Fibroblast of lung (primary cell): ENCODE data around the gene DUS4L. TPM values are rescaled to one million over a fixed set of nuclear protein-coding genes. Genes with fewer than 3 reads are reported as not detected.
A peak's percentile ranks its signal among the peaks of the same experiment; 100 is the strongest.

Source experiments
- DNase-seq, 2 donors: peaks; one replicate each; pipeline versions ENCODE4 v3.0.0 to v3.0.0-alpha.2; 2010; ENCODE audit warnings: low read depth in 2 of 2
- H2AFZ ChIP-seq: 2 replicates; pipeline ENCODE4 v1.5.1; 2012; ENCODE audit warnings: low read length, control low read depth, inconsistent platforms
- H3K27ac ChIP-seq: 2 replicates; pipeline ENCODE4 v1.5.1; 2011; ENCODE audit warnings: low read length, control low read depth; ENCODE audit not compliant: insufficient read depth
- H3K27me3 ChIP-seq: 2 replicates; pipeline ENCODE4 v1.5.1; 2011; ENCODE audit warnings: mild to moderate bottlenecking, low read length; ENCODE audit not compliant: control insufficient read depth, insufficient read depth
- H3K36me3 ChIP-seq: 2 replicates; pipeline ENCODE4 v1.5.1; 2011; ENCODE audit warnings: low read length; ENCODE audit not compliant: control insufficient read depth, insufficient read depth
- H3K4me1 ChIP-seq: 2 replicates; pipeline ENCODE4 v1.5.1; 2011; ENCODE audit warnings: low read length; ENCODE audit not compliant: control insufficient read depth, insufficient read depth; ENCODE audit errors: extremely low read depth
- H3K4me2 ChIP-seq: 2 replicates; pipeline ENCODE4 v1.5.1; 2011; ENCODE audit warnings: low read length, control low read depth; ENCODE audit not compliant: insufficient read depth; ENCODE audit errors: extremely low read depth
- H3K4me3 ChIP-seq, 4 experiments: fragments of 200-600 bp in 1 of 4; sonication (generic) in 1 of 4; replicated peaks in 1 of 4; 2 replicates each; pipeline ENCODE4 v1.5.1; 2011 to 2016; ENCODE audit warnings: low read length in 4 of 4, low read depth in 3 of 4, mild to moderate bottlenecking in 3 of 4, control low read depth in 2 of 4, inconsistent platforms in 1 of 4, mixed read lengths in 1 of 4; ENCODE audit not compliant: insufficient read depth in 1 of 4; ENCODE audit errors: control extremely low read depth in 1 of 4
- H3K79me2 ChIP-seq: 2 replicates; pipeline ENCODE4 v1.5.1; 2012; ENCODE audit warnings: mild to moderate bottlenecking, low read length, inconsistent platforms; ENCODE audit not compliant: control insufficient read depth, insufficient read depth
- H3K9ac ChIP-seq: 2 replicates; pipeline ENCODE4 v1.5.1; 2011; ENCODE audit warnings: mild to moderate bottlenecking, low read length, control low read depth; ENCODE audit not compliant: insufficient read depth
- H3K9me3 ChIP-seq: 2 replicates; pipeline ENCODE4 v1.5.1; 2012; ENCODE audit warnings: low read depth, low read length; ENCODE audit not compliant: control insufficient read depth, insufficient read depth
- H4K20me1 ChIP-seq: 2 replicates; pipeline ENCODE4 v1.5.1; 2011; ENCODE audit warnings: low read length; ENCODE audit not compliant: control insufficient read depth, insufficient read depth; ENCODE audit errors: extremely low read depth
- EZH2 ChIP-seq: IDR thresholded peaks from 2 replicates; pipeline ENCODE4 v1.5.1; 2012; ENCODE audit warnings: low read length, control low read depth, mild to moderate bottlenecking; ENCODE audit errors: missing control alignments
- polyA plus RNA-seq, 2 donors: library from polyadenylated mRNA; depleted of rRNA in 1 of 2; stranded (reverse) in 1 of 2; unstranded in 1 of 2; fragments of >200 nt; gene quantifications; 2 replicates each; pipeline ENCODE4 v1.2.1, GENCODE V29; 2011 to 2012; ENCODE audit warnings: missing spikeins in 1 of 2
- total RNA-seq: library from RNA; depleted of rRNA; stranded (reverse); fragments of >200 nt; gene quantifications from 2 replicates; pipeline ENCODE4 v1.2.1, GENCODE V29; 2014
- TF ChIP-seq, protein P1 (sequence below), 2 donors: IDR thresholded peaks in 1 of 2; conservative IDR thresholded peaks in 1 of 2; 1 replicate in 1 of 2; 2 replicates in 1 of 2; pipeline ENCODE4 v1.5.1; 2011 to 2012; ENCODE audit warnings: low read length in 2 of 2, control low read depth in 1 of 2, inconsistent platforms in 1 of 2, low read depth in 1 of 2, mild to moderate bottlenecking in 1 of 2

DUS4L gene
- total and polyA plus RNA-seq, 2 donors (not counting 1 experiment from before 2014, with no cell fraction given), result 5.5 to 8.8 TPM

DNA sequence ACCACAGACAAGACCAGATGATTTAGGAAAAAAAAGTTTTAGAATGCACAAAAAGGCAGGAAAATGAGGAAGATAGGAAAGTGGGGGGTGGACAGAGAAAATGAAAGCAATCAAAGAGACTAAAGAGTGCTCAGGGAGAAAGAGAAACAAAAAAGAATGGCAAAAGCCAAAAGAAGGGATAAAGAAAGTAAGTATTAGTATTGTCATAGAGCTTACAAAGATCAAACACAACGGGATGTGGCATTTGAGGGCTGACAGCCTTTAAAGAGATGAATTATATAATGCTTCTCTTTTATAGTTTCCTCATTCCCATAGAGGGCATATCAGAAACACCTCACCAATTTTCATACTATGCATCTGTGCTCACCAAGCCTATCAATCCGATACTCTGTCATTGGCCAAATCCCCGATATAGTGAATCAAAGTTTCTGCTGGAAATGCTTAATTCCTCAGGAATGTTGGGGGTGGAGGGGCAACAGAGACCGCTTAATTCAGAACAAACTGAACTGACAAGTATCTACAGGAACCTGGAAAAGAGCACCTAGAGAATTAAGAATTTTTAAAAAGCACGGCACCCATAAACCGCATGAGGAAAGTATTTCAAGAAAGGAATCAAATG is 2.8 kb upstream of the DUS4L start:
- no peaks in the 10 kb centered on the region for H3K27me3 ChIP-seq
- no peaks in the 10 kb centered on the region for H3K9me3 ChIP-seq
- H3K9ac ChIP-seq, result no peak overlapping the region
- no peaks in the 10 kb centered on the region for H3K36me3 ChIP-seq
- H3K27ac ChIP-seq, result no peak overlapping the region
- peak in 1 of 2 donors; percentile 58 for DNase-seq
- H3K79me2 ChIP-seq, result peaks cover 8% of the 10 kb centered on the region
- H4K20me1 ChIP-seq, result no peaks in the 10 kb centered on the region
- H3K4me2 ChIP-seq, result no peak overlapping the region
- peaks cover 8% of the 10 kb centered on the region for H3K4me1 ChIP-seq
- no peak overlapping the region for H3K4me3 ChIP-seq
- H2AFZ ChIP-seq, result no peak overlapping the region
- TF ChIP-seq EZH2, result no peak
- TF ChIP-seq, protein P1, sequence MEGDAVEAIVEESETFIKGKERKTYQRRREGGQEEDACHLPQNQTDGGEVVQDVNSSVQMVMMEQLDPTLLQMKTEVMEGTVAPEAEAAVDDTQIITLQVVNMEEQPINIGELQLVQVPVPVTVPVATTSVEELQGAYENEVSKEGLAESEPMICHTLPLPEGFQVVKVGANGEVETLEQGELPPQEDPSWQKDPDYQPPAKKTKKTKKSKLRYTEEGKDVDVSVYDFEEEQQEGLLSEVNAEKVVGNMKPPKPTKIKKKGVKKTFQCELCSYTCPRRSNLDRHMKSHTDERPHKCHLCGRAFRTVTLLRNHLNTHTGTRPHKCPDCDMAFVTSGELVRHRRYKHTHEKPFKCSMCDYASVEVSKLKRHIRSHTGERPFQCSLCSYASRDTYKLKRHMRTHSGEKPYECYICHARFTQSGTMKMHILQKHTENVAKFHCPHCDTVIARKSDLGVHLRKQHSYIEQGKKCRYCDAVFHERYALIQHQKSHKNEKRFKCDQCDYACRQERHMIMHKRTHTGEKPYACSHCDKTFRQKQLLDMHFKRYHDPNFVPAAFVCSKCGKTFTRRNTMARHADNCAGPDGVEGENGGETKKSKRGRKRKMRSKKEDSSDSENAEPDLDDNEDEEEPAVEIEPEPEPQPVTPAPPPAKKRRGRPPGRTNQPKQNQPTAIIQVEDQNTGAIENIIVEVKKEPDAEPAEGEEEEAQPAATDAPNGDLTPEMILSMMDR (conservative IDR thresholded peaks at IDR 0.05 in 1 of 2, IDR thresholded peaks at IDR 0.05 in 1 of 2; ENCODE audit: low read depth in 1 of 2, low read length in 2 of 2), result no peak

DNA sequence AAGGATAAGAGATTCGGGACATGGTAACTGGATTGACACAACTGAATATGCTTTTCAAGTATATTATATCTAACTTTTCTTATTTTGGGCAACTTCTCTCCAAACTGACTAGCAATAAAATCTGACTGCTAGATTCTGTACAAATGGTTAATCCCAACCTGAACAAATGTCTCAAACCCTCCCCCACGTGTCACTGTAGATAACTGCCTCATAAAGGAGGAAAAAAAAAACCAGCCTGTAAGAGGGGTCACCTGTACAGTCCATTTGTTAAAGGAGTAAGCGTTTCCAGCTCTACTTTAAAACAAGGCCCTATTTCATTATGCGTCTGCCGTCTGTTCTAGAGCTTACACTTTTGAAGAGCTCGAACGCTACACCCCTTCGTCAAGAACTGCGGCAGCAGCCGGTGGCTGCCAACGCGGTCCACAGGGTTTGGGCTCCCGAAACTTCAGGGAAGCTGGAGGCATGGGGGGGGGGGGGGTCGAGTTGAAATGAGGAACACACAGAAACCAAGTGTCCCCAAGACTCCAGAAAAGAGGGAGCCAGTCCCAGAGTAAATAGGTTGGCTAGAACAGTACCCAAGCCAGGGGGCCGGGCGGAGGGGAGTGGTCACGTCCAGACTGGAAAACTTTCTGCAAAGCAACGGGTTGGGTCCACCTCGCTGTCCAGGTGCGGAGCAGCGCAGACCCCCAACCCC is 543 bp upstream of the DUS4L start:
- Histone ChIP-seq H3K4me2 (peak overlapping the region; percentile 93), H3K4me1 (peaks cover 8% of the 10 kb centered on the region), H3K36me3 (no peaks in the 10 kb centered on the region), H3K4me3 (peak overlapping the region; percentile 83 to 99 (median 91)), H3K9ac (peak overlapping the region; percentile 96), H3K27ac (peak overlapping the region; percentile 95), H4K20me1 (no peaks in the 10 kb centered on the region), H3K79me2 (peaks cover 8% of the 10 kb centered on the region), H3K27me3 (no peaks in the 10 kb centered on the region), H2AFZ (peak overlapping the region; percentile 100), H3K9me3 (no peaks in the 10 kb centered on the region)
- TF ChIP-seq, protein P1 (conservative IDR thresholded peaks at IDR 0.05 in 1 of 2, IDR thresholded peaks at IDR 0.05 in 1 of 2; ENCODE audit: low read depth in 1 of 2, low read length in 2 of 2), result no peak
- TF ChIP-seq EZH2, result no peak
- no peak for DNase-seq

DNA sequence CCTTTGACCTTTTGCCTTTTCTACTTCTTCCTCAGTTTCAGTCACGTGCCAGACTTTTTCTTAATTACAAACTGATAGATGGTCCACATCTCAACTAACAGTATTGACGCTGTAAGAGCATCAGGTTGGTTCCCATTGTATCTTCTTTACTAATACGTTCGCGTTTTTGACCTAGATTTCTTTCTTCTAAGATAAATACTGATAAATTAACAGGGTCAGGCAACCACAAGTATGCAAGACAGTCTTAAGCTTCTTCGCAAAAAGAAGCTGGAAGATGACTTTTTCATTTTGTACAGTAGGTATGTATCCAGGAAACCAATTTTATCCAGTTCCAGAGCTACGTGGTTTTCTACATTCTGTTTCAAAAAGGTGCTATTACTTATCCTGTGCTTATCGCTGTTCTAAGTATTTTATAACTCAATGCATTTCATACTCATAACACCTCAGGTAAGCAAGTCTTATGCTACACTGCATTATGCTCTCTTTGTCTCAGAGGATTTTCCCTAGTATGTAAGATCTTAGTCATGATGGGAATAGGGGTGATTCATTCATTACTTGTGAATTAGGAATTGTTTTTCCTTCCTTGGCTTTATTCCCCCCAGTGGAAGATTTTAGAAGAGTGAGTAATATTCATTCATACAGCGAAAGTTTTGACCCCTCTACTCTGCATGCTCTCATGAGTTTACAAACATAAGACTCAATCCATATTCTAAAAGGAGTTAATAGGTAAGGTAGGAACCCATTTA is 955 bp downstream of the DUS4L start:
- TF ChIP-seq, protein P1 (conservative IDR thresholded peaks at IDR 0.05 in 1 of 2, IDR thresholded peaks at IDR 0.05 in 1 of 2; ENCODE audit: low read depth in 1 of 2, low read length in 2 of 2), result no peak
- TF ChIP-seq EZH2, result no peak
- peaks cover 6% of the 10 kb centered on the region for H3K4me1 ChIP-seq
- peak overlapping the region; percentile 76 for H3K4me2 ChIP-seq
- peak overlapping the region; percentile 96 for H3K9ac ChIP-seq
- no peaks in the 10 kb centered on the region for H4K20me1 ChIP-seq
- peak overlapping the region; percentile 83 to 99 (median 91) for H3K4me3 ChIP-seq
- peak overlapping the region; percentile 95 for H3K27ac ChIP-seq
- peaks cover 6% of the 10 kb centered on the region for H3K79me2 ChIP-seq
- peak; percentile 77 to 94 for DNase-seq
- H3K9me3 ChIP-seq, result no peaks in the 10 kb centered on the region
- H3K27me3 ChIP-seq, result no peaks in the 10 kb centered on the region
- peak overlapping the region; percentile 100 for H2AFZ ChIP-seq
- H3K36me3 ChIP-seq, result no peaks in the 10 kb centered on the region
